ENCODE measurements around the gene MAPK1IP1L. TPM values are rescaled to one million over a fixed set of nuclear protein-coding genes. Genes with fewer than 3 reads are reported as not detected.

MAPK1IP1L gene
- total and polyA plus RNA-seq, 2 of the 8 experiments (the other 6 are each of a cell fraction or from before 2014, with no cell fraction given) = 111 to 228 TPM

DNA sequence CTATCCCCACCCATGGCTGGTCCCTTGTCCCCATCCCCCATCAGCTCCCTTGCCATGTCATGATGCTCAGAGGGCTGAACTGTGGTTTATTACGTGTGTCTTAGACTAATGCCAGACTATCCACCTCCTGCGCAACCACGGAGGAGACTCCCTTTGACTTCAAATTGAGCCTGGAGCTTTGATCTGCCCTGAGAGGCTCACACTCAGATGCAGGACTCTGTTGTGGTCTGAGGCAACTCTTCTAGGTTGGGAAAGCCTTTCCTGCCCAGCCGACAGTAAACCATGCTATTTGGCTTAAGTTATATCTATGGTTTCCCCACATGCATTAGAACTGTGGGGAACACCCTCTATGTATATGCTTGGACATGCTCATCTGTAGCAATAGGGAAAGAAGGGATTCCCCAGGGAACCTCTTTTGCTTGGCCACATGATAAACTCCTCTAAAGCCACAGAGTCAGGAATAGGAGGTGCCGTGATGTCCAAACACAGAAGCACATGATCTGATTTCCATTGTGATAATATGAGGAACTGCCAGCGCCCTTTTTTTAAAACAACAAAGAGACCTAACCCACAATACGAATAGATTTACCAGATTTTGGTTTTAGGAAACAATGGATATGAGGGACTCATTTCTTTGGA lies 66.5 kb downstream of the MAPK1IP1L start (continued):
- TF ChIP-seq RBBP5 (IDR thresholded peaks at IDR 0.05; ENCODE audit: borderline replicate concordance, low read depth, low read length) = no peak

Data from H1 (cell line).